Measurements from ENCODE around the gene RPUSD1. TPM values are rescaled to one million over a fixed set of nuclear protein-coding genes. Genes with fewer than 3 reads are reported as not detected.

Gene RPUSD1
- total RNA-seq, 4 donors from 2014 or later = 31.0 to 42.1 (median 37.4) TPM

GRCh38 chr16:766820-767640, 21.2 kb downstream of the RPUSD1 start:
- no peak for DNase-seq
- Histone ChIP-seq H3K36me3 (no peaks in the 10 kb centered on the region), H3K9me3 (no peaks in the 10 kb centered on the region), H3K4me3 (no peak overlapping the region), H3K27me3 (no peaks in the 10 kb centered on the region), H3K27ac (no peak overlapping the region), H3K4me1 (no peaks in the 10 kb centered on the region)
- TF ChIP-seq CTCF (IDR thresholded peaks at IDR 0.05) (no peak), POLR2A (IDR thresholded peaks at IDR 0.05) (no peak)

- no peak for TF ChIP-seq CTCF (IDR thresholded peaks at IDR 0.05)
- TF ChIP-seq POLR2A (IDR thresholded peaks at IDR 0.05) = no peak
- H3K27me3 ChIP-seq = no peaks in the 10 kb centered on the region
- H3K9me3 ChIP-seq = no peaks in the 10 kb centered on the region
- H3K36me3 ChIP-seq = no peaks in the 10 kb centered on the region
- H3K4me3 ChIP-seq = no peak overlapping the region
- no peak overlapping the region for H3K27ac ChIP-seq
- no peaks in the 10 kb centered on the region for H3K4me1 ChIP-seq
- no peak for DNase-seq
These were observed 22.0 kb downstream of the RPUSD1 start for GRCh38 chr16:766008-766819.

GRCh38 chr16:765488-765865, 22.7 kb downstream of the RPUSD1 start:
- Histone ChIP-seq H3K9me3 (no peaks in the 10 kb centered on the region), H3K27ac (no peak overlapping the region), H3K4me1 (no peaks in the 10 kb centered on the region), H3K27me3 (no peaks in the 10 kb centered on the region), H3K36me3 (no peaks in the 10 kb centered on the region), H3K4me3 (no peak overlapping the region)
- no peak for TF ChIP-seq CTCF (IDR thresholded peaks at IDR 0.05)
- no peak for TF ChIP-seq POLR2A (IDR thresholded peaks at IDR 0.05)
- no peak for DNase-seq

- H3K4me3 ChIP-seq = no peak overlapping the region
- H3K9me3 ChIP-seq = no peaks in the 10 kb centered on the region
- TF ChIP-seq POLR2A (IDR thresholded peaks at IDR 0.05) (no peak), CTCF (IDR thresholded peaks at IDR 0.05) (no peak)
- no peak for DNase-seq
- H3K27me3 ChIP-seq = no peaks in the 10 kb centered on the region
- no peak overlapping the region for H3K27ac ChIP-seq
- no peaks in the 10 kb centered on the region for H3K4me1 ChIP-seq
- H3K36me3 ChIP-seq = no peaks in the 10 kb centered on the region
These were observed 23.2 kb downstream of the RPUSD1 start for GRCh38 chr16:764848-765487.

- H3K4me3 ChIP-seq = no peak overlapping the region
- DNase-seq = no peak
- no peaks in the 10 kb centered on the region for H3K9me3 ChIP-seq
- H3K4me1 ChIP-seq = no peaks in the 10 kb centered on the region
- TF ChIP-seq CTCF (IDR thresholded peaks at IDR 0.05) = no peak
- no peak for TF ChIP-seq POLR2A (IDR thresholded peaks at IDR 0.05)
- H3K27ac ChIP-seq = no peak overlapping the region
- no peaks in the 10 kb centered on the region for H3K36me3 ChIP-seq
- no peaks in the 10 kb centered on the region for H3K27me3 ChIP-seq
These were observed 23.9 kb downstream of the RPUSD1 start for GRCh38 chr16:764184-764750.

Measured in Peyer's patch (tissue), 4 donors.